ENCODE results near the gene ZNF260. TPM values are rescaled to one million over a fixed set of nuclear protein-coding genes. Genes with fewer than 3 reads are reported as not detected.

The ZNF260 gene
- total and polyA plus RNA-seq, 2 of the 13 experiments (the other 11 are each of a cell fraction or from before 2014, with no cell fraction given), result 2.8 to 10.5 TPM

DNA sequence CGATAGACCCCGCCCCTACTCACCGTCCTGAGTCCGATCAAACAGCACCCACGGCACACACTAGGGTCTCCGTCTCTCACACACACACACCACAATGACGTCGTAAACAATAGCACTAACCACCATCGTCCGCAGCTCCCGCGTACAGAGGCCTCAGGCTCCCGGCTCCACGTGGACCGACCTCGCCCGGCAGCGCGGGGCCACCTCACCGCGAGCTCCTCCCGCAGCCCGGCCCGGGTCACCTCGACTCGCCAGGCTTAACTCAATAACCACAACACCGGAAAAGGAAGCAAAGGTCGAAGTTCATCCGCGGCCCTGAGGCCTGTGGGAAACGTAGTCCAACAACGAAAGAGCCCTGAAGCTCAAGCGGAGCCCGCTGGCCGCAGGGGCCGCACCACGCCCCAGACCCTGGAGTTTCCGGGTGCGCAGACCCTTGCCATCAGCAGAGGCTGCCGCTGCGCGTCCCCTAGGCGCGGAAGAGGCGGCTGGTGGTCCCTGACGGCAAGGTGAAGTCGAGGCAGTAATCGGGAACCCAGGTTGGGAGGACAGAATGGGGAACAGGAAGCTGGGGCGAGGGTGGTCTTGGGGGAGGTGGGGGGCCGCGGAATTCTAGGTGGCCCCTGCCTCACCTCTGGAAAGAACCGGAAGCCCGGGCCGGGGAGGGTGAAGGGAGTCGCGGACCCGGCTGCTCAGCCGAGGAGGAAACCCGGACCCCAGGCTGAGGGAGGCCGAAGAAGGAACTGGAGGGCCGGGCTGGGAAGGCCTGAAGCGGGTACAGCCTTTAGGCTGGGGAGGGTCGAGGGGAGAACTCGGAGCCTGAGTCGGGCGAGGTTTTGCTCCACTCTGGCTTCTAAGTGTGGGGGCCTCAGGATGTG is 45.2 kb upstream of the ZNF260 start, which contains the start of gene ZNF529 (continued):
- no peak; the same call in 1 of the 2 replicates for TF ChIP-seq ZNF318 (CRISPR knock-in tag; IDR thresholded peaks at IDR 0.05)
- TF ChIP-seq CENPBD1 (CRISPR knock-in tag; IDR thresholded peaks at IDR 0.05; ENCODE audit: borderline replicate concordance, low read depth), result no peak
- peak; percentile 21; the same call in 1 of the 2 replicates for TF ChIP-seq MLX (CRISPR knock-in tag; IDR thresholded peaks at IDR 0.05)
- peak; percentile 95 for TF ChIP-seq POLR2G (IDR thresholded peaks at IDR 0.05; ENCODE audit: low read depth, low read length)
- TF ChIP-seq ZFP90 (CRISPR knock-in tag; IDR thresholded peaks at IDR 0.05; ENCODE audit: borderline replicate concordance), result no peak
- TF ChIP-seq, protein P1, sequence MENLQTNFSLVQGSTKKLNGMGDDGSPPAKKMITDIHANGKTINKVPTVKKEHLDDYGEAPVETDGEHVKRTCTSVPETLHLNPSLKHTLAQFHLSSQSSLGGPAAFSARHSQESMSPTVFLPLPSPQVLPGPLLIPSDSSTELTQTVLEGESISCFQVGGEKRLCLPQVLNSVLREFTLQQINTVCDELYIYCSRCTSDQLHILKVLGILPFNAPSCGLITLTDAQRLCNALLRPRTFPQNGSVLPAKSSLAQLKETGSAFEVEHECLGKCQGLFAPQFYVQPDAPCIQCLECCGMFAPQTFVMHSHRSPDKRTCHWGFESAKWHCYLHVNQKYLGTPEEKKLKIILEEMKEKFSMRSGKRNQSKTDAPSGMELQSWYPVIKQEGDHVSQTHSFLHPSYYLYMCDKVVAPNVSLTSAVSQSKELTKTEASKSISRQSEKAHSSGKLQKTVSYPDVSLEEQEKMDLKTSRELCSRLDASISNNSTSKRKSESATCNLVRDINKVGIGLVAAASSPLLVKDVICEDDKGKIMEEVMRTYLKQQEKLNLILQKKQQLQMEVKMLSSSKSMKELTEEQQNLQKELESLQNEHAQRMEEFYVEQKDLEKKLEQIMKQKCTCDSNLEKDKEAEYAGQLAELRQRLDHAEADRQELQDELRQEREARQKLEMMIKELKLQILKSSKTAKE (CRISPR knock-in tag; IDR thresholded peaks at IDR 0.05; ENCODE audit: borderline replicate concordance), result no peak; the same call in 1 of the 2 replicates
- no peak for TF ChIP-seq ZNF782 (CRISPR knock-in tag; IDR thresholded peaks at IDR 0.05; ENCODE audit: borderline replicate concordance)
- TF ChIP-seq, protein P2, sequence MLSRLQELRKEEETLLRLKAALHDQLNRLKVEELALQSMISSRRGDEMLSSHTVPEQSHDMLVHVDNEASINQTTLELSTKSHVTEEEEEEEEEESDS (CRISPR knock-in tag; IDR thresholded peaks at IDR 0.05; ENCODE audit: borderline replicate concordance), result no peak
- no peak for TF ChIP-seq TRAFD1 (CRISPR knock-in tag; IDR thresholded peaks at IDR 0.05; ENCODE audit: borderline replicate concordance)
- TF ChIP-seq ZSCAN22 (CRISPR knock-in tag; IDR thresholded peaks at IDR 0.05), result no peak
- TF ChIP-seq, protein P3, sequence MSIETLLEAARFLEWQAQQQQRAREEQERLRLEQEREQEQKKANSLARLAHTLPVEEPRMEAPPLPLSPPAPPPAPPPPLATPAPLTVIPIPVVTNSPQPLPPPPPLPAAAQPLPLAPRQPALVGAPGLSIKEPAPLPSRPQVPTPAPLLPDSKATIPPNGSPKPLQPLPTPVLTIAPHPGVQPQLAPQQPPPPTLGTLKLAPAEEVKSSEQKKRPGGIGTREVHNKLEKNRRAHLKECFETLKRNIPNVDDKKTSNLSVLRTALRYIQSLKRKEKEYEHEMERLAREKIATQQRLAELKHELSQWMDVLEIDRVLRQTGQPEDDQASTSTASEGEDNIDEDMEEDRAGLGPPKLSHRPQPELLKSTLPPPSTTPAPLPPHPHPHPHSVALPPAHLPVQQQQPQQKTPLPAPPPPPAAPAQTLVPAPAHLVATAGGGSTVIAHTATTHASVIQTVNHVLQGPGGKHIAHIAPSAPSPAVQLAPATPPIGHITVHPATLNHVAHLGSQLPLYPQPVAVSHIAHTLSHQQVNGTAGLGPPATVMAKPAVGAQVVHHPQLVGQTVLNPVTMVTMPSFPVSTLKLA (IDR thresholded peaks at IDR 0.05), result peak; percentile 70

Data from HepG2 (cell line).